Stimulated activated CD4-positive, alpha-beta T cell treated with anti-CD3 and anti-CD28 coated beads, Interleukin-4, amount 100 ng/mL, for 4 hours (primary cell): ENCODE results near the gene MND1.
"Not testable (repeated sequence)": the region's sequence is repeated elsewhere in the genome, so short reads cannot be mapped to it uniquely, and the experiment has no call there.

ENCODE experiments used
- DNase-seq, 2 experiments: peaks; one replicate each; pipeline ENCODE4 v3.0.0-alpha.2; 2020

MND1 gene

DNA sequence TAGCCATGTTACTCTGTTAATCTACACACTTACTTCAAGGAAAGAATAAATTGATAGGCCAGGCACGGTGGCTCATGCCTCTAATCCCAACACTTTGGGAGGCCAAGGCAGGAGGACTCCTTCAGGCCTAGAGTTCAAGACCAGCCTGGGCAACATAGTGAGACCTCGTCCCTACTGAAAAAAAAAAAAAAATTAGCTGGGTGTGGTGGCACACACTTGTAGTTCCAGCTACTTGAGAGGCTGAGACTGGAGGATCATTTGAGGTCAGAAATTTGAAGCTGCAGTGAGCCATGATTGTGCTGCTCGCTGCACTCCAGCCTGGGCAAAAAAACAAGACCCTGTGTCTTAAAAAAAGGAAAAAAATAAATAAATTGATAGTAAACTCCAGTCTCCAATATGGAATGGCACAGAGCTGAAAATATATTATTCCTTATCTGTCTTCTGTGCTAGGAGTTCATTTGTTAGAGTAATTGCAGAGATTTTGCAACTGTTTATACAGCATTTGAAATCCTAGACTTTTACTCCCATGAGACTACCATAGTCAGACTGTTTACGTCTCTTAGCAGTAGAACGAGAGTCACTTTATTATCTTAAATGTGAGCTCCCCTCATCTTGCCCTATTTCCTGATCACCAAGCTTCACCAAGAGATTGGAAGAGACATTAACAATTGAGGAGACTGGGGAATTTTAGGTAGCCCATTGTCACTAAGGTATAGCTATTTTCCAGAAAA is 102.9 kb downstream of the MND1 start:
- no peak for DNase-seq

DNA sequence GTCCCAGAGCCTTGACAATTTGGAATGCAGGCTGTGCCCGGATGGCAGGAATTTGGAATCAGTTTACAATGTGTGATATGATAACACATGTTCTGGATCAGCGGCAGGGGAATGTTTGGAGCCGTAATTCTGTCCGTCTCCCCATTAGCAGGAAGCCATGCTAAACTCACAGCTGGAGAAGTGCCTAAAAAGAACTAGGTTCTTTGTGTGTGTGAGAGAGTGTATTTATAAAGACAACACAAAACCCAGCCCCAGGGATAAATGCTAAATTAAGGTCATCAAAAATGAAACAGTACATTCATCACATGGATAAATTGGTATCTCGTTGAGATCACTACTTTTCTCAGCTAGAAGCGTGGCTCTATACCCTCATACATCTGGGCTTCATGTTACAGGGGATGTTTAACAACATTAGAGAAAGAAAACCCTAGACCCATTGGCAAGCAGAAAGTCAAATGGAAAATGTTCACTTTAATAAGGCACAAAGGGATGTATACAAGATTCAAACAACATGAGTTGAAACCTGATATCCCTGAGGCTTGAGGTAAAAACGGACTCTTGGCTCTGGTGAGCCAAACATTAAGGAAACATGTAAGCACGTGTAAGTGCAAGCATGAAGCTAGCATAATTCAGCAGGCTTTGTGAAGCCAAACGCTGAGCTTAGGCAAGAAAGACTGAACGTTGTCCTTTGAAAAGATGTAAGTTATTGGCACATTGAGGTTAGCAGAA is 103.7 kb downstream of the MND1 start:
- DNase-seq: no peak

DNA sequence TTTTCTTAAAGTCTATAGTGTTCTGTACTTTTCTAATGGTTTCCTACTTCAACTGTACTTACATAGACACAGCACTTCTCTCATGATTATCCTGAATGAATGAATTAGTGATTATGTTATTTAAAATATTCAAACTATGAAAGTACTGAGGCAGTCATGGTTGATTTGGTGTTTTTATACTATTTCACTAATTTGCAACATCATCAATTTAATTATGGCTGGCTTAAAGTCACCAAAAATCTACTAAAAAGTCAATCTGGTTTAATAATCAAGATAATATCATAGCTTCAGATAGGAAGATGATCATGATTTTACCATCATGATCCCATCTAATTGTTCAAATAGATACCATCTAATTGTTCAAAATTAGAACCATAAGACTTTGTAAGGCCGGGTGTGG is 104.8 kb downstream of the MND1 start:
- DNase-seq: no peak

DNA sequence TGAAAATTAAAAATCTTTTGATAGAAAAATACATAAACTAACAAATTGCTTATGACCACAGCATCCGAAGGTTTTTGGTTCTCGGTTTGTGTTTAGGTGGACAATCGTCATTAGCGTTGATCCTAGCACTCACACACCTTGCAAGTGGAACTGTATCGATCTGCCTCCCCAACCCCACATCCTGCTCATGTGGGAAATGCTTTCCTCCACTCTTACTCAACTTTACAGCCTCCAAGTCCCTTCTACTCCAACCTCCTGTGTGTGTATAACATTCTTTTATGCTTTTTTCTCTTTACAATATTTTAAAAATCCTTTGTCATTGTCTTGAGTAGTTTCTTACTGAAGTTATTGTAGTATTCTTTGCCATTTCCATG is 106.0 kb downstream of the MND1 start:
- DNase-seq: no peak

- not testable (repeated sequence) for DNase-seq
These were observed 106.7 kb downstream of the MND1 start for GRCh38 chr4:153451145-153451544.

GRCh38 chr4:153451911-153452657 is 107.6 kb downstream of the MND1 start:
- DNase-seq: no peak

DNA sequence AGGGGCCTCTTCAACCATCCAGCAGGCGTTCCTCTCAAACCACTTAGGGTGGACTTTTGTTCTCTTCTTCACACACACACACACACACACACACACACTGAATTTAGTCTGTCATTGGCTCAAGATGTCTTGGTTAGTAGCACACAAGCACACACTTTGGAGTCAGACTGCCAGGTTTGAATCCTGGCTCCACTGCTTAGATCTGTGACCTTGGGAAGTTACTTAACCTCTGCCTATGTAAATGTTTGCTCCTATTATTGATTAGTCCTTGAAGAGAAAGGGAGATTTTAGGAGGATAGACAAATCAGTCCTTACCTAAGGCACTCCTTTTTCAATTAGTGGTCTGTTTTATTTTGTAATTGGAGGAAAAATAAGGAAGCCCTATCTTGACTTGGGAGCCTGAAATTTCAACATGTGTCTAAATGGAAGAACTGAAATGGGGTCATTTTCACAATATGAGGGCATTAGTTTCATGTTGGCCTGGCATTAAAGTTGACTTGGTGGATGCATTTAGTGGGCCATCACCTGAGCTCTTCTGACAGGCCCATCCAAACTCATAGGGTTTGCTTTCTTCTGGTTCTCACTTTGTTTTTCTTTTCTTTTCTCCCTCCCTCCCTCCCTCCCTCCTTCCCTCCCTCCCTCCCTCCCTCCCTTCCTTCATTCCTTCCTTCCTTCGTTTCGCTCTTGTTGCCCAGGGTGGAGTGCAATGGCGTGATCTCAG is 108.3 kb downstream of the MND1 start:
- DNase-seq: no peak

- no peak for DNase-seq
These were observed 108.9 kb downstream of the MND1 start for GRCh38 chr4:153453402-153453801.

DNA sequence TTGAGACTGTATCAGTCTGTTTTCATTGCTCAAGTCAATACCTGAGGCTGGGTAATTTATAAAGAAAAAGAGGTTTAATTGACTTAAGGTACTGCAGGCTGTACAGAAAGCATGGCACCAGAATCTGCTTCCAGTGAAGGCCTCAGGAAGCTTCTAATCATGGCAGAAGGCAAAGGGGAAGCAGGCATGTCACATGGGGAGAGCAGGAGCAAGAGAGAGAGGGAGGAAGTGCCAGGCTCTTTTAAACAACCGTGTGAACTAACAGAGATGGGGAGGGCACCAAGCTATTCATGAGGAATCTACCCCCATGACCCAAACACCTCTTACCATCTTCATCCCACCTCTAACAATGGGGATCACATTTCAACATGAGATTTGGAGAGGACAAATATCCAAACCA is 114.5 kb downstream of the MND1 start:
- DNase-seq: no peak

DNA sequence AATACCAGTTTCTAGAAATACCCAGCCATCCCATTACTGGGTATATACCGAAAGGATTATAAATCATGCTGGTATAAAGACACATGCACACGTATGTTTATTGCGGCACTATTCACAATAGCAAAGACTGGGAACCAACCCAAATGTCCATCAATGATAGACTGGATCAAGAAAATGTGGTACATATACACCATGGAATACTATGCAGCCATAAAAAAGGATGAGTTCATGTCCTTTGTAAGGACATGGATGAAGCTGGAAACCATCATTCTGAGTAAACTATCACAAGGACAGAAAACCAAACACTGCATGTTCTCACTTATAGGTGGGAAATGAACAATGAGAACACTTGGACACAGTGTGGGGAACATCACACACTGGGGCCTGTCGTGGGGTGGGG is 117.1 kb downstream of the MND1 start:
- DNase-seq: not testable (repeated sequence)

- DNase-seq: no peak
These were observed 119.6 kb downstream of the MND1 start for GRCh38 chr4:153464068-153464467.
